H9 (cell line): ENCODE data around the gene INTS13. TPM values are rescaled to one million over a fixed set of nuclear protein-coding genes. Genes with fewer than 3 reads are reported as not detected.

Source experiments
- DNase-seq: peaks from one replicate; pipeline ENCODE4 v3.0.0-alpha.2; 2017
- H2AFZ ChIP-seq: one replicate; pipeline ENCODE4 v1.6.1; 2013; ENCODE audit warnings: mild to moderate bottlenecking, low read length, control low read depth, moderate library complexity
- H2AK5ac ChIP-seq: 2 replicates; pipeline ENCODE4 v1.6.1; 2013; ENCODE audit warnings: low read length, control low read depth, mixed read lengths; ENCODE audit not compliant: insufficient read length
- H2BK120ac ChIP-seq: one replicate; pipeline ENCODE4 v1.6.1; 2013; ENCODE audit warnings: low read depth, mild to moderate bottlenecking, low read length, control low read depth, inconsistent platforms; ENCODE audit not compliant: poor library complexity, severe bottlenecking
- H2BK12ac ChIP-seq: 2 replicates; pipeline ENCODE4 v1.6.1; 2013; ENCODE audit warnings: low read length, control low read depth, mixed read lengths, low read depth; ENCODE audit not compliant: insufficient read length
- H2BK15ac ChIP-seq: 2 replicates; pipeline ENCODE4 v1.6.1; 2013; ENCODE audit warnings: low read depth, low read length, control low read depth
- H2BK20ac ChIP-seq: one replicate; pipeline ENCODE4 v1.6.1; 2013; ENCODE audit warnings: low read depth, mild to moderate bottlenecking, low read length, control low read depth, inconsistent platforms; ENCODE audit not compliant: poor library complexity, severe bottlenecking
- H2BK5ac ChIP-seq: 2 replicates; pipeline ENCODE4 v1.6.1; 2013; ENCODE audit warnings: low read length, control low read depth, mixed read lengths; ENCODE audit not compliant: insufficient read length
- H3K14ac ChIP-seq: 2 replicates; pipeline ENCODE4 v1.6.1; 2013; ENCODE audit warnings: low read length, control low read depth; ENCODE audit not compliant: insufficient read depth
- H3K18ac ChIP-seq: 2 replicates; pipeline ENCODE4 v1.6.1; 2013; ENCODE audit warnings: low read depth, mild to moderate bottlenecking, mixed read lengths, low read length, control low read depth; ENCODE audit not compliant: insufficient read length
- H3K23ac ChIP-seq: 2 replicates; pipeline ENCODE4 v1.6.1; 2013; ENCODE audit warnings: low read length, control low read depth, mixed read lengths, low read depth; ENCODE audit not compliant: insufficient read length
- H3K23me2 ChIP-seq: 2 replicates; pipeline ENCODE4 v1.6.1; 2013; ENCODE audit warnings: low read depth, mild to moderate bottlenecking, mixed read lengths, low read length, control low read depth; ENCODE audit not compliant: insufficient read length, poor library complexity, severe bottlenecking
- H3K27ac ChIP-seq: 2 replicates; pipeline ENCODE4 v1.5.1; 2013; ENCODE audit warnings: low read length, control low read depth, mixed read lengths, low read depth; ENCODE audit not compliant: insufficient read length
- H3K27me3 ChIP-seq: 2 replicates; pipeline ENCODE4 v1.6.1; 2013; ENCODE audit warnings: low read length, control low read depth, inconsistent platforms; ENCODE audit not compliant: insufficient read depth
- H3K4ac ChIP-seq: 2 replicates; pipeline ENCODE4 v1.6.1; 2013; ENCODE audit warnings: low read depth, mild to moderate bottlenecking, control low read depth, inconsistent platforms, low read length, moderate library complexity
- H3K4me1 ChIP-seq: 2 replicates; pipeline ENCODE4 v1.6.1; 2013; ENCODE audit warnings: low read length, control low read depth, inconsistent platforms; ENCODE audit not compliant: insufficient read depth
- H3K4me2 ChIP-seq: 2 replicates; pipeline ENCODE4 v1.6.1; 2013; ENCODE audit warnings: low read length, control low read depth, mixed read lengths; ENCODE audit not compliant: insufficient read length, insufficient read depth
- H3K56ac ChIP-seq: 2 replicates; pipeline ENCODE4 v1.6.1; 2013; ENCODE audit warnings: low read depth, mild to moderate bottlenecking, mixed read lengths, low read length, control low read depth; ENCODE audit not compliant: insufficient read length
- H3K79me1 ChIP-seq: 2 replicates; pipeline ENCODE4 v1.6.1; 2013; ENCODE audit warnings: low read depth, mild to moderate bottlenecking, moderate library complexity, low read length, control low read depth, inconsistent platforms; ENCODE audit not compliant: insufficient read depth, poor library complexity, severe bottlenecking
- H3K79me2 ChIP-seq: 2 replicates; pipeline ENCODE4 v1.6.1; 2013; ENCODE audit warnings: low read length, control low read depth, inconsistent platforms; ENCODE audit not compliant: insufficient read depth
- H3K9ac ChIP-seq: 2 replicates; pipeline ENCODE4 v1.6.1; 2013; ENCODE audit warnings: low read length, control low read depth, mixed read lengths; ENCODE audit not compliant: insufficient read length; ENCODE audit errors: extremely low read depth
- H3K9me3 ChIP-seq: one replicate; pipeline ENCODE4 v1.6.1; 2013; ENCODE audit warnings: low read depth, low read length, inconsistent platforms; ENCODE audit not compliant: control insufficient read depth
- H3T11ph ChIP-seq: one replicate; pipeline ENCODE4 v1.6.1; 2013; ENCODE audit warnings: mild to moderate bottlenecking, low read length, control low read depth, inconsistent platforms
- H4K20me1 ChIP-seq: one replicate; pipeline ENCODE4 v1.6.1; 2013; ENCODE audit not compliant: control insufficient read depth, insufficient read length, insufficient read depth
- H4K5ac ChIP-seq: 2 replicates; pipeline ENCODE4 v1.6.1; 2013; ENCODE audit warnings: low read depth, mild to moderate bottlenecking, mixed read lengths, low read length, control low read depth; ENCODE audit not compliant: insufficient read length
- H4K8ac ChIP-seq: replicated peaks from 2 replicates; pipeline ENCODE4 v1.6.1; 2013; ENCODE audit warnings: low read length, control low read depth, mixed read lengths, low read depth; ENCODE audit not compliant: insufficient read length
- H4K91ac ChIP-seq: 2 replicates; pipeline ENCODE4 v1.6.1; 2013; ENCODE audit warnings: low read depth, mild to moderate bottlenecking, moderate library complexity, mixed read lengths, low read length, control low read depth; ENCODE audit not compliant: insufficient read length
- H3K27ac Mint-ChIP-seq, 3 experiments: 2 replicates in 2 of 3; 3 replicates in 1 of 3; pipeline ENCODE4 v1.8.0; 2020 to 2021; ENCODE audit warnings: mixed read lengths in 3 of 3, mild to moderate bottlenecking in 1 of 3, moderate library complexity in 1 of 3
- H3K27me3 Mint-ChIP-seq: 2 replicates; pipeline ENCODE4 v1.8.0; 2021; ENCODE audit warnings: low read depth, mild to moderate bottlenecking, moderate library complexity, mixed read lengths
- H3K36me3 Mint-ChIP-seq, 3 experiments: 2 replicates in 2 of 3; 3 replicates in 1 of 3; pipeline ENCODE4 v1.8.0; 2020 to 2021; ENCODE audit warnings: low read depth in 3 of 3, mixed read lengths in 3 of 3; ENCODE audit not compliant: insufficient read depth in 1 of 3
- H3K4me1 Mint-ChIP-seq, 2 experiments: 2 replicates each; pipeline ENCODE4 v1.8.0; 2020; ENCODE audit warnings: mixed read lengths in 2 of 2
- H3K4me3 Mint-ChIP-seq, 2 experiments: 2 replicates in 1 of 2; 3 replicates in 1 of 2; pipeline ENCODE4 v1.8.0; 2020 to 2021; ENCODE audit warnings: mild to moderate bottlenecking in 2 of 2, mixed read lengths in 2 of 2, moderate library complexity in 1 of 2
- H3K9me3 Mint-ChIP-seq, 2 experiments: 2 replicates in 1 of 2; 3 replicates in 1 of 2; pipeline ENCODE4 v1.8.0; 2020; ENCODE audit warnings: mild to moderate bottlenecking in 2 of 2, mixed read lengths in 2 of 2, moderate library complexity in 1 of 2
- WGBS: extraction: QIAGEN DNeasy Blood & Tissue Kit; methylation state at CpG from one replicate; pipeline ENCODE4 v1.1.7; 2013; ENCODE audit warnings: missing lambda C conversion rate, low lambda C conversion rate, mixed read lengths; ENCODE audit not compliant: insufficient read length; ENCODE audit errors: extremely low coverage; 5-methylcytosine and 5-hydroxymethylcytosine counted together
- total RNA-seq: library from RNA; stranded (reverse); gene quantifications from 2 replicates; pipeline ENCODE4 v1.2.1, GENCODE V29; 2021
- TF ChIP-seq, protein P1 (sequence below): fragments of 200-600 bp; sonication (generic); conservative IDR thresholded peaks from 3 replicates; pipeline ENCODE4 v1.8.0; 2021; ENCODE audit warnings: antibody characterized with exemption, mild to moderate bottlenecking

INTS13 gene
- total RNA-seq, 1 experiment from 2014 or later: 39.1 TPM

DNA sequence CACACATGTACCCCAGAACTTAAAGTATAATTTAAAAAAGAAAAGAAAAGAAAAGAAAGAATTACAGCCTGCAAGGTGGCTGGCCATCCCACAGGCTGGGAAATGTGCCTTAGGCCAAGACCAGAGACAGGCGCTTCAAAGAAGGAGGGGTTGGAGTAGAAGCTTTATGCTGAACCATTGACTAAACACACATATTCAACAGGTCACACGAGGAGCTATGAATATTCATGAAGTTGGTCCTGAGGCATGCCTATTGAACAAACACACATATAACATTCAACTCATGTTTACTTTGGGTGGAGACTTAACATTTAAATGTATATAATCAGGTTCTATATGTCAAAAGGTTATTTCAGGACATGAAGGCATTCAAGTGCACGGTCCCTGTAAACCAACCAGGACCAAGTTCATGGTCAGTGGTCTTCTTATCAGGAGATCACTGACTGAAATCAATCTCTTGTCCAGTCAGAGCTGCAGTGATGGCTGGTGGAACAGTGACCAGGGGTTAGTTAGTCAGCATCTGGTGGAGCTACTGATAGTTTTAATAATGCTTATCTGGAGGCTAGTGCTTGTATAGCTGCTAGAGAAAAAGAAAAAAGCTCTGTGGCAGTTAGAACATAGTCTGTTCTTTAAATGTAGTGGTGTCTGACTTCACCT is 69.2 kb downstream of the INTS13 start:
- Histone ChIP-seq H3K9ac (no peak overlapping the region), H2AFZ (no peak overlapping the region), H2BK12ac (no peak overlapping the region), H4K8ac (no peak overlapping the region), H2AK5ac (no peak overlapping the region), H3K4me2 (no peak overlapping the region), H3K14ac (no peak overlapping the region), H3K4me1 (no peaks in the 10 kb centered on the region), H2BK5ac (no peak overlapping the region), H2BK120ac (no peak overlapping the region), H3K4ac (no peak overlapping the region), H2BK15ac (no peak overlapping the region), H3K23me2 (no peaks in the 10 kb centered on the region), H3T11ph (no peak overlapping the region), H4K91ac (no peak overlapping the region), H3K18ac (no peak overlapping the region), H3K23ac (no peak overlapping the region), H4K20me1 (no peaks in the 10 kb centered on the region), H2BK20ac (no peak overlapping the region), H3K79me2 (no peaks in the 10 kb centered on the region), H4K5ac (no peak overlapping the region), H3K56ac (no peak overlapping the region), H3K27me3 (no peaks in the 10 kb centered on the region), H3K27ac (no peak overlapping the region), H3K79me1 (no peaks in the 10 kb centered on the region), H3K9me3 (no peaks in the 10 kb centered on the region)
- H3K9me3 Mint-ChIP-seq: no peaks in the 10 kb centered on the region
- TF ChIP-seq, protein P1, sequence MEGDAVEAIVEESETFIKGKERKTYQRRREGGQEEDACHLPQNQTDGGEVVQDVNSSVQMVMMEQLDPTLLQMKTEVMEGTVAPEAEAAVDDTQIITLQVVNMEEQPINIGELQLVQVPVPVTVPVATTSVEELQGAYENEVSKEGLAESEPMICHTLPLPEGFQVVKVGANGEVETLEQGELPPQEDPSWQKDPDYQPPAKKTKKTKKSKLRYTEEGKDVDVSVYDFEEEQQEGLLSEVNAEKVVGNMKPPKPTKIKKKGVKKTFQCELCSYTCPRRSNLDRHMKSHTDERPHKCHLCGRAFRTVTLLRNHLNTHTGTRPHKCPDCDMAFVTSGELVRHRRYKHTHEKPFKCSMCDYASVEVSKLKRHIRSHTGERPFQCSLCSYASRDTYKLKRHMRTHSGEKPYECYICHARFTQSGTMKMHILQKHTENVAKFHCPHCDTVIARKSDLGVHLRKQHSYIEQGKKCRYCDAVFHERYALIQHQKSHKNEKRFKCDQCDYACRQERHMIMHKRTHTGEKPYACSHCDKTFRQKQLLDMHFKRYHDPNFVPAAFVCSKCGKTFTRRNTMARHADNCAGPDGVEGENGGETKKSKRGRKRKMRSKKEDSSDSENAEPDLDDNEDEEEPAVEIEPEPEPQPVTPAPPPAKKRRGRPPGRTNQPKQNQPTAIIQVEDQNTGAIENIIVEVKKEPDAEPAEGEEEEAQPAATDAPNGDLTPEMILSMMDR: no peak
- H3K4me1 Mint-ChIP-seq: no peaks in the 10 kb centered on the region
- no peaks in the 10 kb centered on the region for H3K27me3 Mint-ChIP-seq
- H3K4me3 Mint-ChIP-seq: no peak overlapping the region
- H3K36me3 Mint-ChIP-seq: no peaks in the 10 kb centered on the region
- H3K27ac Mint-ChIP-seq: no peak overlapping the region
- WGBS: no CpG with 5 or more reads among the region's 3 CpGs
- DNase-seq: no peak
